Sigmoid colon (tissue), 4 donors: ENCODE results near the gene CSDE1.

Experiments used
- POLR2A ChIP-seq, 2 donors: fragments of 450-650 bp; IDR thresholded peaks; one replicate each; pipeline ENCODE4 v1.6.1; 2016; ENCODE audit warnings: antibody characterized with exemption in 2 of 2, mild to moderate bottlenecking in 2 of 2, moderate library complexity in 2 of 2
- POLR2AphosphoS5 ChIP-seq, 4 donors: sonication (generic); formaldehyde crosslinking; IDR thresholded peaks; one replicate each; pipeline ENCODE4 v1.6.1; 2017; ENCODE audit warnings: antibody characterized with exemption in 4 of 4
- TF ChIP-seq, protein P1 (sequence below), 4 experiments: fragments of 450-650 bp in 3 of 4; fragments of 200-600 bp in 1 of 4; IDR thresholded peaks; one replicate each; pipeline ENCODE4 v1.5.1; 2016 to 2019; ENCODE audit warnings: antibody characterized with exemption in 4 of 4, mild to moderate bottlenecking in 3 of 4, moderate library complexity in 2 of 4

GRCh38 chr1:114746450-114747121, 11.2 kb downstream of the CSDE1 start:
- no peak for TF ChIP-seq POLR2AphosphoS5 (IDR thresholded peaks at IDR 0.05)
- TF ChIP-seq, protein P1, sequence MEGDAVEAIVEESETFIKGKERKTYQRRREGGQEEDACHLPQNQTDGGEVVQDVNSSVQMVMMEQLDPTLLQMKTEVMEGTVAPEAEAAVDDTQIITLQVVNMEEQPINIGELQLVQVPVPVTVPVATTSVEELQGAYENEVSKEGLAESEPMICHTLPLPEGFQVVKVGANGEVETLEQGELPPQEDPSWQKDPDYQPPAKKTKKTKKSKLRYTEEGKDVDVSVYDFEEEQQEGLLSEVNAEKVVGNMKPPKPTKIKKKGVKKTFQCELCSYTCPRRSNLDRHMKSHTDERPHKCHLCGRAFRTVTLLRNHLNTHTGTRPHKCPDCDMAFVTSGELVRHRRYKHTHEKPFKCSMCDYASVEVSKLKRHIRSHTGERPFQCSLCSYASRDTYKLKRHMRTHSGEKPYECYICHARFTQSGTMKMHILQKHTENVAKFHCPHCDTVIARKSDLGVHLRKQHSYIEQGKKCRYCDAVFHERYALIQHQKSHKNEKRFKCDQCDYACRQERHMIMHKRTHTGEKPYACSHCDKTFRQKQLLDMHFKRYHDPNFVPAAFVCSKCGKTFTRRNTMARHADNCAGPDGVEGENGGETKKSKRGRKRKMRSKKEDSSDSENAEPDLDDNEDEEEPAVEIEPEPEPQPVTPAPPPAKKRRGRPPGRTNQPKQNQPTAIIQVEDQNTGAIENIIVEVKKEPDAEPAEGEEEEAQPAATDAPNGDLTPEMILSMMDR (IDR thresholded peaks at IDR 0.05): no peak
- TF ChIP-seq POLR2A (IDR thresholded peaks at IDR 0.05): no peak
